Skeletal muscle satellite cell (primary cell): ENCODE measurements around the gene NPAS3.

Experiments
- H3K27me3 ChIP-seq: 2 replicates; pipeline ENCODE4 v1.7.0; 2013; ENCODE audit warnings: low read length; ENCODE audit not compliant: control insufficient read depth, insufficient read depth
- H3K36me3 ChIP-seq: 2 replicates; pipeline ENCODE4 v1.7.0; 2013; ENCODE audit warnings: mild to moderate bottlenecking, control low read depth, low read length; ENCODE audit not compliant: insufficient read depth
- H3K4me1 ChIP-seq: 2 replicates; pipeline ENCODE4 v1.7.0; 2013; ENCODE audit warnings: low read length; ENCODE audit not compliant: control insufficient read depth, insufficient read depth
- H3K4me2 ChIP-seq: 2 replicates; pipeline ENCODE4 v1.7.0; 2013; ENCODE audit warnings: mild to moderate bottlenecking, low read length
- H3K4me3 ChIP-seq: 2 replicates; pipeline ENCODE4 v1.7.0; 2013; ENCODE audit warnings: low read length
- H3K9ac ChIP-seq: 2 replicates; pipeline ENCODE4 v1.7.0; 2013; ENCODE audit warnings: mild to moderate bottlenecking, low read depth, low read length, moderate library complexity
- H3K9me3 ChIP-seq: replicated peaks from 2 replicates; pipeline ENCODE4 v1.7.0; 2013; ENCODE audit warnings: mild to moderate bottlenecking, control low read depth, low read length

NPAS3 gene

GRCh38 chr14:33786091-33786825 is 847.6 kb downstream of the NPAS3 start:
- no peak overlapping the region for H3K4me2 ChIP-seq
- no peak overlapping the region for H3K9ac ChIP-seq
- H3K4me1 ChIP-seq, result no peaks in the 10 kb centered on the region
- peaks cover 5% of the 10 kb centered on the region for H3K27me3 ChIP-seq
- no peaks in the 10 kb centered on the region for H3K9me3 ChIP-seq
- no peak overlapping the region for H3K4me3 ChIP-seq
- no peaks in the 10 kb centered on the region for H3K36me3 ChIP-seq

GRCh38 chr14:33788161-33788560 is 849.5 kb downstream of the NPAS3 start:
- Histone ChIP-seq H3K4me1 (peaks cover 7% of the 10 kb centered on the region), H3K36me3 (no peaks in the 10 kb centered on the region), H3K27me3 (peaks cover 9% of the 10 kb centered on the region), H3K4me3 (no peak overlapping the region), H3K9ac (no peak overlapping the region), H3K4me2 (no peak overlapping the region), H3K9me3 (no peaks in the 10 kb centered on the region)

- Histone ChIP-seq H3K36me3 (no peaks in the 10 kb centered on the region), H3K4me1 (peaks cover 9% of the 10 kb centered on the region)
Observed at GRCh38 chr14:33790996-33791395, 852.3 kb downstream of the NPAS3 start.

GRCh38 chr14:33792009-33792719 is 853.5 kb downstream of the NPAS3 start:
- Histone ChIP-seq H3K9me3 (no peaks in the 10 kb centered on the region), H3K4me3 (no peak overlapping the region), H3K4me2 (peak overlapping the region; percentile 87), H3K27me3 (peaks cover 36% of the 10 kb centered on the region), H3K4me1 (peaks cover 9% of the 10 kb centered on the region), H3K36me3 (no peaks in the 10 kb centered on the region), H3K9ac (no peak overlapping the region)

More at GRCh38 chr14:33790996-33791395, 852.3 kb downstream of the NPAS3 start:
- no peak overlapping the region for H3K4me3 ChIP-seq
- no peaks in the 10 kb centered on the region for H3K9me3 ChIP-seq
- H3K9ac ChIP-seq, result no peak overlapping the region
- peaks cover 33% of the 10 kb centered on the region for H3K27me3 ChIP-seq
- H3K4me2 ChIP-seq, result no peak overlapping the region

GRCh38 chr14:33792720-33793368 is 854.2 kb downstream of the NPAS3 start:
- peak overlapping the region; percentile 64 for H3K4me3 ChIP-seq
- H3K27me3 ChIP-seq, result peaks cover 36% of the 10 kb centered on the region
- peak overlapping the region; percentile 87 for H3K4me2 ChIP-seq
- no peaks in the 10 kb centered on the region for H3K9me3 ChIP-seq
- H3K36me3 ChIP-seq, result no peaks in the 10 kb centered on the region
- H3K9ac ChIP-seq, result peak overlapping the region; percentile 44
- H3K4me1 ChIP-seq, result peaks cover 9% of the 10 kb centered on the region

GRCh38 chr14:33793398-33794110 is 854.9 kb downstream of the NPAS3 start:
- Histone ChIP-seq H3K36me3 (no peaks in the 10 kb centered on the region), H3K4me1 (peaks cover 9% of the 10 kb centered on the region), H3K4me3 (peak overlapping the region; percentile 64), H3K27me3 (peaks cover 36% of the 10 kb centered on the region), H3K9ac (peak overlapping the region; percentile 44), H3K9me3 (no peaks in the 10 kb centered on the region), H3K4me2 (peak overlapping the region; percentile 87)

- Histone ChIP-seq H3K9me3 (no peaks in the 10 kb centered on the region), H3K4me2 (no peak overlapping the region), H3K27me3 (peaks cover 36% of the 10 kb centered on the region), H3K9ac (no peak overlapping the region), H3K4me3 (no peak overlapping the region), H3K4me1 (peaks cover 9% of the 10 kb centered on the region), H3K36me3 (no peaks in the 10 kb centered on the region)
Observed at GRCh38 chr14:33794791-33795305, 856.2 kb downstream of the NPAS3 start.

GRCh38 chr14:33796356-33796755 is 857.7 kb downstream of the NPAS3 start:
- H3K9me3 ChIP-seq, result no peaks in the 10 kb centered on the region
- no peak overlapping the region for H3K9ac ChIP-seq
- no peak overlapping the region for H3K4me3 ChIP-seq
- no peak overlapping the region for H3K4me2 ChIP-seq
- H3K27me3 ChIP-seq, result peaks cover 36% of the 10 kb centered on the region
- H3K36me3 ChIP-seq, result no peaks in the 10 kb centered on the region
- H3K4me1 ChIP-seq, result peaks cover 9% of the 10 kb centered on the region

GRCh38 chr14:33799705-33800570 is 861.3 kb downstream of the NPAS3 start:
- Histone ChIP-seq H3K27me3 (peaks cover 26% of the 10 kb centered on the region), H3K4me3 (no peak overlapping the region), H3K36me3 (no peaks in the 10 kb centered on the region), H3K4me1 (no peaks in the 10 kb centered on the region), H3K9me3 (no peaks in the 10 kb centered on the region), H3K9ac (no peak overlapping the region), H3K4me2 (no peak overlapping the region)

GRCh38 chr14:33800735-33801163 is 862.1 kb downstream of the NPAS3 start:
- Histone ChIP-seq H3K27me3 (peaks cover 19% of the 10 kb centered on the region), H3K9ac (no peak overlapping the region), H3K36me3 (no peaks in the 10 kb centered on the region), H3K9me3 (no peaks in the 10 kb centered on the region), H3K4me3 (no peak overlapping the region), H3K4me2 (no peak overlapping the region), H3K4me1 (no peaks in the 10 kb centered on the region)
